ENCODE data around the gene LRRC23.
"Not testable (repeated sequence)": the region's sequence is repeated elsewhere in the genome, so short reads cannot be mapped to it uniquely, and the experiment has no call there.

The LRRC23 gene

DNA sequence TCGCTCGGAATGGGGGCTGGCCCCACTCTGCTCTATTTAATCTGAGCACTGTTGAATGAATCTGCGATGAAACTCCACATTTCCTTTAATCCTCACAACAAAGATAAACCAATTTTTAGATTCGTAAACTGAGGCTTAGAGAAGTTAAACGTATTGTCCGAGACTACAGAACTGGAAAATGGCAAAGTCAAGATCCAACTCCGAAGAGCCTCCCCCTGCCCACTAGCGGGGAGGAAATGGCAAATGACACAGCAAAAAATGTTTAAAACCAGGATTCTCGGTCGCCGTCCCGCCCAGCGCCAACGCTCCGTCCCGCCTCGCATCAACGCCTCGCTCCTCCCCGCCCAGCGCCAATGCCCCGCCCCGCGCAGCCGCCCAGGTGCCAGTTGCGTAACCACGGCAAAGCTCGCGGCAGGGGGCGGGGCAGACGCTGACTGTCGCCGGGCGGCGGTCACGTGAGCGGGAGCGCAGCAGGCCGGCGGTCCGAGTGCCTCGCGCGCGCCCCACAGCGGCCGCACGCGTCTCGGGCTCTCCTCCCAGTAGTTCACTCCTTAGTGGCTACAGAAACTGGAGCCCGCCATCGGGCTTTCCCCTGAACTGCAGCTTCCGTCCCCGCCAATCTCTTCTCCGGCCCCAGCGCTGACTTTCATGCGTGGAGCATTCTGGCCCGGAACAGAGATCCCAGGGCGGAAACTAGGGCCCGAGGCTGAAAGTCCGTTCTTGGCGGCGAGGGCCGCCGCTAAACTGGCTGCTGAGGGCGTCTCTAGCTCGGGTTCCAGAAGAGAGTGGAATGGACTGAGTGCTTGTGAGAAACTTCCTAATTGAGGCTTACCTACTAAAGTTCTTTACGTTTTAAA lies 13.6 kb upstream of the LRRC23 start:
- Histone ChIP-seq H3K36me3 (no peaks in the 10 kb centered on the region), H3K27ac (peak overlapping the region; percentile 80 to 93), H3K4me1 (peaks cover 0 to 15% (median 5%) of the 10 kb centered on the region in 4 donors), H3K27me3 (peaks cover 0 to 3% of the 10 kb centered on the region in 2 donors), H3K4me3 (peak overlapping the region; percentile 53 to 58), H3K9me3 (no peaks in the 10 kb centered on the region)
- intact Hi-C loops (cut with DNase I; ENCODE audit: low total_unique reads) = no loop called here
- TF ChIP-seq, protein P1, sequence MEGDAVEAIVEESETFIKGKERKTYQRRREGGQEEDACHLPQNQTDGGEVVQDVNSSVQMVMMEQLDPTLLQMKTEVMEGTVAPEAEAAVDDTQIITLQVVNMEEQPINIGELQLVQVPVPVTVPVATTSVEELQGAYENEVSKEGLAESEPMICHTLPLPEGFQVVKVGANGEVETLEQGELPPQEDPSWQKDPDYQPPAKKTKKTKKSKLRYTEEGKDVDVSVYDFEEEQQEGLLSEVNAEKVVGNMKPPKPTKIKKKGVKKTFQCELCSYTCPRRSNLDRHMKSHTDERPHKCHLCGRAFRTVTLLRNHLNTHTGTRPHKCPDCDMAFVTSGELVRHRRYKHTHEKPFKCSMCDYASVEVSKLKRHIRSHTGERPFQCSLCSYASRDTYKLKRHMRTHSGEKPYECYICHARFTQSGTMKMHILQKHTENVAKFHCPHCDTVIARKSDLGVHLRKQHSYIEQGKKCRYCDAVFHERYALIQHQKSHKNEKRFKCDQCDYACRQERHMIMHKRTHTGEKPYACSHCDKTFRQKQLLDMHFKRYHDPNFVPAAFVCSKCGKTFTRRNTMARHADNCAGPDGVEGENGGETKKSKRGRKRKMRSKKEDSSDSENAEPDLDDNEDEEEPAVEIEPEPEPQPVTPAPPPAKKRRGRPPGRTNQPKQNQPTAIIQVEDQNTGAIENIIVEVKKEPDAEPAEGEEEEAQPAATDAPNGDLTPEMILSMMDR (IDR thresholded peaks at IDR 0.05) = peak; percentile 89 to 92
- DNase-seq = peak; percentile 94 to 99

DNA sequence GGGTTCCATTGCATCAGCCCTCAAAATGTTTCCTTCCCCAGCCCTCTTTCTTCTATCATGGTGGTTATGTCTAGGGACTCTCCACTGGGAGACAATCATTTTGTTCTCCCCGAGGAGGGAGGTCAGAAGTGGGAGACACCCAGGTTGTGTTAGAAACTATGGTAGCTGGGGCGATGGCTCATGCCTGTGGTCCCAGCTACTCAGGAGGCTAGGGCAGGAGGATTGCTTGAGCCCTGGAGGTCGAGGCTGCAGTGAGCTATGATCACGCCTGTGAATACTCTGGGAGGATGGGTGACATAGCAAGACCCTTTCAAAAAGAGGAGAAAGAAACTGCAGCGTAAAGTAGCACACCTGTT lies 13.0 kb upstream of the LRRC23 start:
- DNase-seq = no peak
- intact Hi-C loops (cut with DNase I; ENCODE audit: low total_unique reads) = no loop called here

DNA sequence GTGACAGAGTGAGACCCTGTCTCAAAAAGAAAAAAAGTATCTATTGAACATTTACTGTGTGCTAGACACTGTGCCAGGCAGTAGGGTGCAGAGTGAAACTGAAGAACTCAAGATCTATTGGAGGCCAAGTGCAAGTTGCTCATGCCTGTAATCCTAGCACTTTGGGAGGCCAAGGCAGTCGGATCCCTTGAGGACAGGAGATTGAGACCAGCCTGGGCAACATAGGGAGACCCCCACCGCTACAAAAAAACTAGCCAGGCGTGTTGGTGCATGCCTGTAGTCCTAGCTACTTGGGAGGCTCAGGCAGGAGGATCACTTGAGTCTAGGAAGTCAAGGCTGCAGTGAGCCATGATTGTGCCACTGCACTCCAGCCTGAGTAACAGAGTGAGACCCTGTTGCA lies 11.9 kb upstream of the LRRC23 start:
- peaks cover 0 to 15% (median 5%) of the 10 kb centered on the region in 4 donors for H3K4me1 ChIP-seq
- H3K27me3 ChIP-seq; H3K36me3 ChIP-seq; DNase-seq; intact Hi-C loops (cut with DNase I; ENCODE audit: low total_unique reads); H3K4me3 ChIP-seq; H3K9me3 ChIP-seq; H3K27ac ChIP-seq: not testable (repeated sequence)

More for the DNA sequence above, 13.0 kb upstream of the LRRC23 start:
- Histone ChIP-seq H3K4me3 (peak overlapping the region; percentile 53 to 58), H3K27ac (peak overlapping the region; percentile 80 to 93), H3K9me3 (no peaks in the 10 kb centered on the region), H3K36me3 (no peaks in the 10 kb centered on the region), H3K27me3 (peaks cover 0 to 3% of the 10 kb centered on the region in 2 donors), H3K4me1 (peaks cover 0 to 15% (median 5%) of the 10 kb centered on the region in 4 donors)
- TF ChIP-seq, protein P1 (IDR thresholded peaks at IDR 0.05) = no peak

DNA sequence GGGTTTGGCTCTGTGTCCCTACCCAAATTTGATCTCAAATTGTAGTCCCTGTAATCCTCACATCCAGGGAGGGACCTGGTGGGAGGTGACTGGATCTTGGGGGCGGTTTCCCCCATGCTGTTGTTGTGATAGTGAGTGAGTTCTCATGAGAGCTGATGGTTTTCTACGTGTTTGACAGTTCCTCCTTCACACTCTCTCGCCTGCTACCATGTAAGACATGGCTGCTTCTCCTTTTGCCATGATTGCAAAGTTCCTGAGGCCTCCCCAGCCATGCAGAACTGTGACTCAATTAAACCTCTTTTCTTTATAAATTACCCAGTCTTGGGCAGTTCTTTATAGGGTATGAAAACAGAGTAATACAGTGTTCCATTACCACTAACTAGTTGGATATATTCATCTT lies 10.3 kb upstream of the LRRC23 start:
- intact Hi-C loops (cut with DNase I; ENCODE audit: low total_unique reads) = no loop called here
- Histone ChIP-seq H3K36me3 (no peaks in the 10 kb centered on the region), H3K27me3 (peaks cover 0 to 3% of the 10 kb centered on the region in 2 donors), H3K4me1 (peaks cover 0 to 15% (median 5%) of the 10 kb centered on the region in 4 donors), H3K9me3 (no peaks in the 10 kb centered on the region), H3K27ac (no peak overlapping the region), H3K4me3 (no peak overlapping the region)
- no peak for DNase-seq
- TF ChIP-seq, protein P1 (IDR thresholded peaks at IDR 0.05) = no peak

DNA sequence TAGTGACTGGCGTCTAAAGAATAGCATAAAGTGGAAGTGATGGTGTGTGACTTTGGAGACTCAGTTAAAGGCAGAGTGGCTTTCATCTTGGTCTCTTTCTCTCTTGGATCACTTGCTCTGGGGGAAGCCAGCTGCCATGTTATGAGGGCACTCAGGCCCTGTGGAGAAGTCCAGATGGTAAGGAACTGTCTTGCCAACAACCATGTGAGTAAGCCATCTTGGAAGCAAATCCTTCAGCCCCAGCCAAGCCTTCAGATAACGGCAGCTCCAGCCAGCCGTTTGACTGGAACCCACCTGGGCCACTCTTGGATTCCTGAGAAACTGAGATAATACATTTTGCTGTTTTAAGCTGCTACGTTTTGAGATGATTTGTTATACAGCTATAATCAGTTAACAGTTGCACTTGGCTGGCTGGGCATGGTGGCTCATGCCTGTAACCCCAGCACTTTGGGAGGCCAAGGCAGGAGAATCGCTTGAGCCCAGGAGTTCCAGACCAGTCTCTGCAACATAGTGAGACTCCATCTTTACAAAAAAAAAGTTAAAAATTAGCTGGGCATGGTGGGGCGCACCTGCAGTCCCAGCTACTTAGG lies 7.7 kb upstream of the LRRC23 start:
- Histone ChIP-seq H3K9me3 (no peaks in the 10 kb centered on the region), H3K27me3 (no peaks in the 10 kb centered on the region), H3K27ac (no peak overlapping the region), H3K4me1 (peaks cover 0 to 3% (median 0%) of the 10 kb centered on the region in 4 donors), H3K4me3 (no peak overlapping the region), H3K36me3 (no peaks in the 10 kb centered on the region)
- TF ChIP-seq, protein P1 (IDR thresholded peaks at IDR 0.05) = no peak
- DNase-seq = no peak
- intact Hi-C loops (cut with DNase I; ENCODE audit: low total_unique reads) = no loop called here

DNA sequence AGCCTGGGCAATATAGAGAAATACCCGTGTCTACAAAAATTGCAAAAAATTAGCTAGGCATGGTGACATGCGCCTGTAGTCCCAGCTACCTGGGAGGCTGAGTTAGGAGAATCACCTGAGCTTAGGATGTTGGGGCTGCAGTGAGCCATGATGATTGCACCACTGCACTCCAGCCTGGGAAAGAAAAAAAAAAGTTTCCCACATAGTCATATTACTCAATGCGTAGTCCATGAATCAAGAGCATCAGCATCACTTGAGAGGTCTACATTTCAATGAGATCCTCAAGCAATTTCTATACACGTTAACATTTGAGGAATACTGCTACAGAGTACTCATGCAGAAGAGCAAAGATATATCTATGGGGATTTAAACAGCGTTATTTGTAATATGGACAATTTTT lies 5.2 kb upstream of the LRRC23 start:
- H3K4me1 ChIP-seq = peaks cover 0 to 8% (median 0%) of the 10 kb centered on the region in 4 donors
- no peak overlapping the region for H3K27ac ChIP-seq
- H3K4me3 ChIP-seq = no peak overlapping the region
- intact Hi-C loops (cut with DNase I; ENCODE audit: low total_unique reads) = no loop called here
- H3K27me3 ChIP-seq = no peaks in the 10 kb centered on the region
- no peaks in the 10 kb centered on the region for H3K9me3 ChIP-seq
- DNase-seq = no peak
- TF ChIP-seq, protein P1 (IDR thresholded peaks at IDR 0.05) = no peak
- no peaks in the 10 kb centered on the region for H3K36me3 ChIP-seq

Data from tibial artery (tissue), 4 donors.